Heart left ventricle (tissue), 13 donors: Measurements from ENCODE around the gene ARHGAP20.

Source experiments
- POLR2A ChIP-seq, 2 donors: fragments of 450-650 bp; IDR thresholded peaks; one replicate each; pipeline ENCODE4 v1.6.1; 2017; ENCODE audit warnings: antibody characterized with exemption in 2 of 2, mild to moderate bottlenecking in 2 of 2, moderate library complexity in 2 of 2
- TF ChIP-seq, protein P1 (sequence below), 12 donors: fragments of 200-600 bp; sonication (generic) in 4 of 12; IDR thresholded peaks; one replicate each; pipeline versions ENCODE4 v1.5.0 to v1.8.0; 2018 to 2022; ENCODE audit warnings: antibody characterized with exemption in 12 of 12, mild to moderate bottlenecking in 5 of 12
- donor health status: ischemic (EF 13 %, LVEDD 7.1; RV severe dilation, severe dysfunction).
- donor health status: DM: no; HTN: yes; CAD: no.
- donor health status: DM: no; HTN: no; CAD: no.
- donor health status: ischemic (EF 25% LVEDD 6.9; RV normal size, moderate dysfunction).
- donor health status: ischemic (EF 25% LVEDD 5.7; RV mildly dilated, moderate dysfunction).
- donor health status: ischemic (EF 35%, LVEDD 5.7; RV mildly dilated, moderate dysfunction).
- donor health status: nonischemic (EF 11% LVEDD 7.7; RV severe dilation, severe dysfunction).
- donor health status: DM: yes; HTN: yes; CAD: no.
- donor health status: PGD.
- donor health status: ischemic (EF 29% LVEDD 5.4; RV normal size, mild dysfunction).
- donor health status: nonischemic (EF 23%, LVEDD 6.1; RV moderate dilation, normal function).

DNA sequence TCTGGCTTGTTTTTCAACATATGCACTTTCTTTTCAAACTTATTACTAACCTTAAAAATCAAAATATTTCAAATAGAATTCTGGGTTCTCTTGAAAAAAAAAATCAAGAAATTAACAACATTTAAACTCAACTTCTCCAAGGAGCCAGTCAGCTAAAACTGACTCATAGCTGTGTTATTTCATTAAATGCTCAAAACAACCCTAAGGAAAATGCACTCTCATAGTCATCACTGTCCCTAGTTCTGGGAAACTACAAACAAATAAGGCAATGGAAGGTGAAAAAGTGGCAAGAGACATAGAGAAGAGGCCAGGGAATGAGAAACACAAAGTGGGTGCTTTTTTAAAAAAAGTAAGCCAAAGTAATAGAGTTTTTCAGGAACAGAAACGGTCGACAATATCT is 4.1 kb upstream of the ARHGAP20 start:
- no peak for TF ChIP-seq POLR2A (IDR thresholded peaks at IDR 0.05)
- TF ChIP-seq, protein P1, sequence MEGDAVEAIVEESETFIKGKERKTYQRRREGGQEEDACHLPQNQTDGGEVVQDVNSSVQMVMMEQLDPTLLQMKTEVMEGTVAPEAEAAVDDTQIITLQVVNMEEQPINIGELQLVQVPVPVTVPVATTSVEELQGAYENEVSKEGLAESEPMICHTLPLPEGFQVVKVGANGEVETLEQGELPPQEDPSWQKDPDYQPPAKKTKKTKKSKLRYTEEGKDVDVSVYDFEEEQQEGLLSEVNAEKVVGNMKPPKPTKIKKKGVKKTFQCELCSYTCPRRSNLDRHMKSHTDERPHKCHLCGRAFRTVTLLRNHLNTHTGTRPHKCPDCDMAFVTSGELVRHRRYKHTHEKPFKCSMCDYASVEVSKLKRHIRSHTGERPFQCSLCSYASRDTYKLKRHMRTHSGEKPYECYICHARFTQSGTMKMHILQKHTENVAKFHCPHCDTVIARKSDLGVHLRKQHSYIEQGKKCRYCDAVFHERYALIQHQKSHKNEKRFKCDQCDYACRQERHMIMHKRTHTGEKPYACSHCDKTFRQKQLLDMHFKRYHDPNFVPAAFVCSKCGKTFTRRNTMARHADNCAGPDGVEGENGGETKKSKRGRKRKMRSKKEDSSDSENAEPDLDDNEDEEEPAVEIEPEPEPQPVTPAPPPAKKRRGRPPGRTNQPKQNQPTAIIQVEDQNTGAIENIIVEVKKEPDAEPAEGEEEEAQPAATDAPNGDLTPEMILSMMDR (IDR thresholded peaks at IDR 0.05) = no peak
